Mesothelial cell of epicardium (in vitro differentiated cells): ENCODE results near the gene FAM184B. TPM values are rescaled to one million over a fixed set of nuclear protein-coding genes. Genes with fewer than 3 reads are reported as not detected.

Experiments used
- DNase-seq, 2 experiments: peaks; one replicate each; pipeline ENCODE4 v3.0.0; 2021; ENCODE audit warnings: low spot score in 2 of 2; ENCODE audit not compliant: unreplicated experiment in 2 of 2
- H3K27ac Mint-ChIP-seq: 2 replicates; pipeline ENCODE4 v1.8.0; 2021; ENCODE audit warnings: mixed read lengths
- H3K27me3 Mint-ChIP-seq: 2 replicates; pipeline ENCODE4 v1.8.0; 2021; ENCODE audit warnings: low read depth, mixed read lengths
- H3K36me3 Mint-ChIP-seq: 2 replicates; pipeline ENCODE4 v1.8.0; 2021; ENCODE audit warnings: mixed read lengths
- H3K4me1 Mint-ChIP-seq: 2 replicates; pipeline ENCODE4 v1.8.0; 2021; ENCODE audit warnings: mixed read lengths
- H3K4me3 Mint-ChIP-seq: 2 replicates; pipeline ENCODE4 v1.8.0; 2021; ENCODE audit warnings: mild to moderate bottlenecking, moderate library complexity, mixed read lengths
- H3K9me3 Mint-ChIP-seq: 2 replicates; pipeline ENCODE4 v1.8.0; 2021; ENCODE audit warnings: mixed read lengths
- CTCF ChIP-seq: fragments of 200-600 bp; sonication (generic); IDR thresholded peaks from one replicate; pipeline ENCODE4 v1.5.0; 2021; ENCODE audit warnings: antibody characterized with exemption; ENCODE audit not compliant: unreplicated experiment
- total RNA-seq: library from RNA; stranded (reverse); gene quantifications from 3 replicates; pipeline ENCODE4 v1.2.1, GENCODE V29; 2021

The FAM184B gene
- total RNA-seq, 1 donor from 2014 or later: 0.04 TPM

GRCh38 chr4:17618926-17619325 lies 162.5 kb downstream of the FAM184B start:
- Mint-ChIP-seq H3K9me3 (no peaks in the 10 kb centered on the region), H3K36me3 (peaks cover 29% of the 10 kb centered on the region), H3K4me1 (peaks cover 23% of the 10 kb centered on the region), H3K27ac (no peak overlapping the region), H3K27me3 (no peaks in the 10 kb centered on the region), H3K4me3 (no peak overlapping the region)
- no peak for DNase-seq
- TF ChIP-seq CTCF: no peak

GRCh38 chr4:17616283-17616682 lies 165.1 kb downstream of the FAM184B start:
- H3K9me3 Mint-ChIP-seq: no peaks in the 10 kb centered on the region
- no peak for TF ChIP-seq CTCF
- peaks cover 12% of the 10 kb centered on the region for H3K36me3 Mint-ChIP-seq
- peak overlapping the region; percentile 49 for H3K27ac Mint-ChIP-seq
- peaks cover 25% of the 10 kb centered on the region for H3K4me1 Mint-ChIP-seq
- H3K27me3 Mint-ChIP-seq: no peaks in the 10 kb centered on the region
- no peak for DNase-seq
- H3K4me3 Mint-ChIP-seq: peak overlapping the region; percentile 49

- H3K36me3 Mint-ChIP-seq: peaks cover 5% of the 10 kb centered on the region
- H3K4me3 Mint-ChIP-seq: peak within 1 kb of the TSS; percentile 99
- peak within 1 kb of the TSS; percentile 98 for H3K27ac Mint-ChIP-seq
- peaks cover 25% of the 10 kb centered on the region for H3K4me1 Mint-ChIP-seq
- H3K27me3 Mint-ChIP-seq: no peaks in the 10 kb centered on the region
- TF ChIP-seq CTCF: peak; percentile 16
- peak; percentile 93 to 96 for DNase-seq
- no peaks in the 10 kb centered on the region for H3K9me3 Mint-ChIP-seq
These were observed 166.8 kb downstream of the FAM184B start, which contains the start of gene MED28 for GRCh38 chr4:17614416-17615299. Gene MED28, plus strand, starts transcription at chr4:17614641. Its CDS starts 14 bp downstream, at chr4:17614655.

GRCh38 chr4:17613761-17614415 lies 167.5 kb downstream of the FAM184B start:
- DNase-seq: no peak
- TF ChIP-seq CTCF: no peak
- Mint-ChIP-seq H3K4me3 (peak overlapping the region; percentile 99), H3K27ac (peak overlapping the region; percentile 98), H3K4me1 (peaks cover 23% of the 10 kb centered on the region), H3K27me3 (no peaks in the 10 kb centered on the region), H3K36me3 (peaks cover 3% of the 10 kb centered on the region), H3K9me3 (no peaks in the 10 kb centered on the region)

GRCh38 chr4:17605236-17605635 lies 176.2 kb downstream of the FAM184B start:
- H3K4me1 Mint-ChIP-seq: no peaks in the 10 kb centered on the region
- no peak overlapping the region for H3K4me3 Mint-ChIP-seq
- no peak overlapping the region for H3K27ac Mint-ChIP-seq
- no peak for TF ChIP-seq CTCF
- H3K9me3 Mint-ChIP-seq: no peaks in the 10 kb centered on the region
- no peak for DNase-seq
- peaks cover 13% of the 10 kb centered on the region for H3K36me3 Mint-ChIP-seq
- H3K27me3 Mint-ChIP-seq: no peaks in the 10 kb centered on the region
